HG02938 (cell line): ENCODE data around the gene ARHGEF2.
"Not testable (repeated sequence)": the region's sequence is repeated elsewhere in the genome, so short reads cannot be mapped to it uniquely, and the experiment has no call there.

Source experiments
- ATAC-seq: cut with Tn5 transposase; IDR thresholded peaks from one replicate; pipeline ENCODE4 v1.9.1; 2021; ENCODE audit warnings: mild to moderate bottlenecking, moderate library complexity; ENCODE audit not compliant: unreplicated experiment

The ARHGEF2 gene

GRCh38 chr1:155993595-155993994 lies 15.2 kb upstream of the ARHGEF2 start:
- no peak for ATAC-seq

DNA sequence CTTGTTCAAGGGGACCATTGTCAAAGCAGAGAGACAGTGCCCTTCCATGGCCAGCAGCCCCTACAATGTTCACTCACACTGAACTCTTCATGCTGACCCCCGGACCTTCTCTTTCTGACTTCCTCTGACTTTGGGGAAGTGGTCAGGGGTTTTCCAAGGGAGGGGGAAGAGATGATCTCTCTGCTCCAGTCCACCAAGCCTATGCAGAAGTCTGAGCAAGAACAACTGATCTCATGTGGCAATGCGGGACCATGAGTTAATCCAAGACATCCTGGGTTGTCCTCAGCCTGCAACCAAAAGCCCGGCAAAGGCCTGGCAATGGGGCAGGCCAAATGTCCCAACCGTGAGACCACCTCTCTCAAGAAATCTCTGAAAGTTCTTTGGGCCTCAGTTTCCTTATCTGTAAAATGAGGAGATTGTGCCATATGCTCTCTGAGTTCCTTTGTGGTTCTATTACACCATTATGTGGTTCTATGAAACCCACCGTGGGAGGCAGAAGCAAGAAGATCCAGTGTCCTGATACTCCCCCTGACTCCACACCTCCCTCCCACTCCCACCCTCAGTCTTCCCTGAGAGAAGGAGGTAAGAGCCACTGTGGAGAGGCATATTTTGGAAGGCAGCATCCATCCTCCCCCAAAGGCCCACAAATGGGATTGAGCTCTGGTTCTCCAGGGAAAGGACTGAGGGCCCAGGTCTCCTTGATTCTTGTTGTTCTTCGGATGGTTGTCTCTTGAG lies 11.8 kb upstream of the ARHGEF2 start:
- ATAC-seq, result no peak

- ATAC-seq, result peak; percentile 51
Observed at GRCh38 chr1:155989242-155990004, 11.1 kb upstream of the ARHGEF2 start.

GRCh38 chr1:155984903-155985645 lies 6.7 kb upstream of the ARHGEF2 start:
- ATAC-seq, result not testable (repeated sequence)

- no peak for ATAC-seq
Observed at GRCh38 chr1:155984341-155984740, 6.0 kb upstream of the ARHGEF2 start.

DNA sequence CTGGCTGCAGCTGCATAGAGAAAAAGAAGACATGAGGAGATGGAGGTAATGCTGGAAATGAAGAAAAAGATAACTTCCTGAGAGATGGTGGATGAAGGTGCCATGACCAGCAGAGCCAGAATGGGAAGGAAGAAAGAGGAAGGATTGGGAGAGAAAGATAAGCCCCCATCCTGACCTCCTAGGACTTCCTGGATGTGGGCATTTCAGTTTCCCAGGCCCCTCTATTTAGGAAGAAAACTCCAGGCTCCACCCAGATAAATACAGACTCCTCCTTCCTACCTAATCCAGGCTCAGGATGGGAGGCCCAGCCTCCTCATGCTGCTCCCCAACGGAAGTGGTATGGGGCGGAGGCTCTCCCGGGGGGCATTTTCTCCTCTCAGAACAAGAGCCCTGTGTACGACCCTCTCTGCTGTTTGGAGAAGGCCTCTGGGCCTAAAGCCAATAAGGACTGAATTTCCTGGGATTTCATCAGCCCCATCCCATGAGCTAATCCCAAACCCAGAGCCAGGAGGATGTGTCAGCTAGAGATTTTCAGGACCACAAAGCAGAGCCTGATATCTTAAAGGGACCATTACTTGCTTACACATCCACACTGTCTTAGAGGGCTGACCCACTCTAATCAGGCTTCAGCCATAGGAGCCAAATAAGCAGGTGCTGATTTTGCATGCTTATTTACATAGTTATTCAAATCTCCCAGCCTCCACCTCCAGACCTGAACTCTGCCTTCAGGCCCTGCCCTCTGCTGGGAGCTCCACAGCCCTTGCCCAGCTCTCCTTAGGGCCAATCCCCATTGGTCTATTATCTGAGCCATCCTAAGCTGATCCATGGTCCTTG lies 5.1 kb upstream of the ARHGEF2 start:
- no peak for ATAC-seq

GRCh38 chr1:155982106-155982505 lies 3.8 kb upstream of the ARHGEF2 start:
- no peak for ATAC-seq

DNA sequence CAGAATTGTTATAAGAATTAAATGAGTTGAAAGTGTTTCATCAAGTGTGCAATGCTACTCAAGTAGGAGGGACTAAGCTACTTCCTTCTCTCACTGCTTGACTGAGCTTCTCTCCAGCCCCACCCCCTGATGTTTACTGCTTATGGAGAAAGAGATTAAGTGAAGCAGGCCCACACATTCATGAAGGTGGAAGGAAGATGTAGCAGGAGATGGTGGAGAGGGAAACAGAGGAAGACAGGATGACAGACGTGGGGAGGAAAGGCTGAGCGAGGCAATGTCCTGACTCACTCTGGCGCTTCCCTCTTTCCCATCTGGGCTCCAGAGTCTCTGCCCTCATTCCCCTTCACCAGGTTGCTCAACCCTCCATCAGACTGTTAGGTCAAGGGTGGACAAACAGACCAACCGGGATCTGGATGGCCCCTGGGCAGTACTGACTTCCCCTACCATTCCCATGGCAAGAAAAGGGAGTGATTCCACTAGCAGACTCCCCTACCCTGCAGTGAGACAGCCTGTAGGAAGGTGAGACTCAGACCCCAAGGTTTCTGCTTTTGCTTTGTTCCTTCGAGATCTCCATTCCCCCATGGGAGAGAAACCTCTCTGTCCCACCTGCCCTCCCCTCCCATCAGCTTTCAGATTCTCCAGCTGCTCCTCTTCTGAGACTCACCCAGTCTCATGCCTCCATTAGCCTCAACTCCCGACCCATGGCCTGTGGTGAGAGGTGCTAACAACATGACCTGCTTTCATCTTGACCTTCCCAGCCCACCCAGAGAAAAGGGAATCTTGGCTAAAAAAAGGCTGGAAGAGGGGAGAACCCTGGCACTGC lies 3.1 kb upstream of the ARHGEF2 start:
- no peak for ATAC-seq

DNA sequence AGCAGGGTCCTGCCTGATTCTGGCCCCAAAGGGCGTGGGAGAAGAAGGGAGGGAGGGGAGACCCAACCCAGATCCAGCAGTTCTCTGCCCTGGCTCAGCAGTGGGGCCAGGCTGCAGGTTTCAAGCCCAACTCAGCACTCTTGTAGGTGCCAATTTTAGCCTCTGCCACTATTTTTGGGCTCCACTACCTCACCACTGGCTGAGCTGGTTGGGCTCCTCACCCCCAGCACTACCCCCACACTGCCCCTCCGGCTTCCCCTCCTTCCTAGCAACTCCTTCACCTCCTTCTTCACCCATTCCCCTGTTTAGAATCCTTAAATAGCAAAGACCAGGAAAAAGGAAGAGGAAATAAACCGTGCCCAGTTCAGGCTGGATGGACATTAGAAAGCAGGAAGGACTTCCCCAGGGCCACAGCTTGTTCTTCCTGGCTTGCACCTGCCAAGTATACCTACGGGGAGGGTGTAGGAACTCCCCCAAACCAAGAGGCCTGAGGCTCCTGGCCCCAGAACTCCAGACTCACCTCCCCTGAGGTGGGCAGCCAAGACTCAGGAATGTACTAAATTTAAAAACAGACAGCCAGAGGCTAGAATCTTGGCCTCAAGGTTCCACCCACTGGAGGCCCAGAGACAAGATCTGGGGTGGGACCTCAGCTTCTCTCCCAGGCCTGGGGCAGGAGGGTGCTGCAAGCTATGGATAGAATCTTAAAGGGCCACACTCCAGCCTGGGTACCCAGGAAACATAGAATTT lies 1.4 kb upstream of the ARHGEF2 start:
- ATAC-seq, result no peak

GRCh38 chr1:155978973-155979429 lies 654 bp upstream of the ARHGEF2 start:
- ATAC-seq, result no peak

GRCh38 chr1:155977690-155978324 lies 540 bp downstream of the ARHGEF2 start:
- ATAC-seq, result no peak

DNA sequence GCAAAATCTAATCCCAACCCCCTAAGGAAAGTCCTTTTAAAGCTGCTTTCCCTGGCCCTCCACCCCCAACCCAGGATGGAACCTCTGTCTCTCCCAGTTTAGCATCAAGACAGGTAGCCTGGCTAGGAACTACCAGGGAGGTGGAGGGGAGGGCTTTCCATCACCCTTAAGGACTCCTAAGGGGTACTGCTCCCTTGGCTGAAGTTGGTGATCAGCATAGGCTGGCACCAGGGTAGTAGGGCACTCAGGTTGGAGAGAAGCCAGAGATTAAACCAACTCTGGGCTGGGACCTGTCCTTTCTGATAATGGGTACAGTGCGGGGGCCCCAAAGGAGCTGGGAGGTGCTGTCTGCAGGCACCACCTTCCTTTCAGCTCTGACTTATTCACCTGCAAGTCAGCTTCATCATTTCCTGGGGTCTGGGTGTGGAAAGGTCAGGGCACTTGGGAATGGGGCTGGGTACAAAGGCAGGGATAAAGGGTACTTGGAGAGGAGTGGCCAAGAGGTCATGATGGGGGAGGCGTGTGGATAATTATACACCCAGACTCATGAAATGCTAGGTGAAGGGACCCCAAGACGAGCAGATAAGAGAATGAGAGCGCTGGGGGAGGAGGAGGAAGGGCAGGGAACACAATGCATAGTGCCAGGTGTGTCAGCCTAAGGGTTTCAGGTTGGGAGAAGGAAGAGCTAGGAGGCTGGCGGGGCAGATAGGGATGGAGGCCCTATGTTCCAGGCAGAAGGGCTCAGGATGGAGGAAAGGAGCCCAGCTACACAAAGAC lies 1.2 kb downstream of the ARHGEF2 start:
- no peak for ATAC-seq

DNA sequence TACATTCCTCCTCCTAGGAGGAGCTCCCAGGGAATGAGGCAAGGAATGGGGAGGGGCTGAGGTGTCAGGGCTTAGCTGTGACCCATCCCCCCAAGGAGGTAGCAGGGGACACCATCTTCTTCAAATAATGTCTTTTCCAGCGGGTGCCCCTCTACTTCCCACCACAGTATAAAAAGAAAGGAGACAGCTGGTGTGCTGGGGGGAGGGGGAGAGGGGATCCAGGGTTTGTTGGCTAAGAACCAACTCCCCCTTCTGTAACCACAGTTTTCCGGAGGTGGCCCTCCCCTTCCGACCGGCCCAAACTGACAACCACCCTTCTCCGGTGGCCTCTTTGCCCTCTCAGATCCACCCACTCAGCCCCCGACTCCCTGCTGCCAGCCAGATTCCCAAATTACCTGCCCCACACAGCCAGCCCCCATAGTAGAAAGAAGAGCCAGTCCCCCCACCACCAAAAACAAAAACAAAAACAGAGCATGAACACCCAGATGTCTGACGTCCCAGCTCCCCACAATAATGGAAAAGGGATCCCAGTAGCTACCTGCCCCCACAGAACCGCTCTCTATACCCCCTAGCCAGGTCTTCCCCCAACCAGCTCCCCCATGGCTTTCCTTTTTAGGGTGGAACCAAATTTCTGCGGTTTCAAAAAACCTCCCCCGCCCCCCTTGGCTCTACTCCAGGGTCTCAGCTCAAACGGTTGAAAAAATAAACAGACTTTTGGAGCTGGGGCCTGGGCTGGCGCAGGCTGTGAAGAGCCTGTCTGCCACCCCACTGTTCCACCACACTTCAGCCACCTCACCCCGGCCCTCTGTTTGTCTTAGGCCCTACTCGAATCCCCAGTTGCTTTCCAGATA lies 2.1 kb downstream of the ARHGEF2 start:
- ATAC-seq, result no peak

- no peak for ATAC-seq
Observed at GRCh38 chr1:155975375-155976061, 2.8 kb downstream of the ARHGEF2 start.

GRCh38 chr1:155974208-155975115 lies 3.9 kb downstream of the ARHGEF2 start:
- no peak for ATAC-seq
